ENCODE measurements around the gene VPS16.

DNA sequence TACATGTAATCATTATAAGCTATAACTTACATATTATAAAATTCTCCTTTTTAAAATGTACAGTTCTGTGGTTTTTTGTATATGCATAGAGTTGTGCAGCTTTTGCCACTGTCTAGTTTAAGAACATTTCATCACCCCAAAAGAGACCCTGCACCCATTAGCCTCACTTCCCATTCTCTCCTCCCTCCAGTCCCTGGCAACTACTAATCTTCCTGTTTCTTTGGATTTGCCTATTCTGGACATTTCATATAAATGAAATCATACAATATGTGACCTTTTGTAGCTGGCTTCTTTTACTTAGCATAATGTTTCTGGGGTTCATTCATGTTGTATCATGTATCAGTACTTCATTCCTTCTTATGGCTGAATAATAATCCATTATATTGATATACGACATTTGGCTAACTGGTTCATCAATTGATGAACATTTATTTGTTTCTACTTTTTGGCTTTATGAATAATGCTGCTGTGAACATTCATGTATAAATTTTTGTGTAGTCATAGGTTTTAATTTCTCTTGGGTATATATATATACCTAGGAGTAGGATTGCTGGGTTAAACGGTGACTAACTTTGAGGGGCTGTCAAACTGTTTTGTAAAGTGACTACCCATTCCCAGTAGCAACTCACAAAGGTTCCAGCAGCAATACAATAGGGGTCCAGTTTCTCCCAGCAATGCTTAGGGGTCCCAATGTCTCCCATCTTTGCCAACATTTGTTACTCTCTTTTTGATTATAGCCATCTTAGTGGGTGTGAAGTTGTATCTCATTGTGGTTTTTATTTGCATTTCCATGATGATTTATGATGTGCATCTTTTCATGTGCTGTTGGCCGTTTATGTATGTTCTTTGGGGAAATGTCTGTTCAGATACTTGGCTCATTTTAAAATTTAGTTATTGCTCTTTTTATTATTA, 43.4 kb downstream of the VPS16 start:
- TF ChIP-seq POLR2AphosphoS5 (IDR thresholded peaks at IDR 0.05; ENCODE audit: low read depth, low read length) = no peak
- no peak for TF ChIP-seq EZH2 (IDR thresholded peaks at IDR 0.05)
- TF ChIP-seq, protein P1, sequence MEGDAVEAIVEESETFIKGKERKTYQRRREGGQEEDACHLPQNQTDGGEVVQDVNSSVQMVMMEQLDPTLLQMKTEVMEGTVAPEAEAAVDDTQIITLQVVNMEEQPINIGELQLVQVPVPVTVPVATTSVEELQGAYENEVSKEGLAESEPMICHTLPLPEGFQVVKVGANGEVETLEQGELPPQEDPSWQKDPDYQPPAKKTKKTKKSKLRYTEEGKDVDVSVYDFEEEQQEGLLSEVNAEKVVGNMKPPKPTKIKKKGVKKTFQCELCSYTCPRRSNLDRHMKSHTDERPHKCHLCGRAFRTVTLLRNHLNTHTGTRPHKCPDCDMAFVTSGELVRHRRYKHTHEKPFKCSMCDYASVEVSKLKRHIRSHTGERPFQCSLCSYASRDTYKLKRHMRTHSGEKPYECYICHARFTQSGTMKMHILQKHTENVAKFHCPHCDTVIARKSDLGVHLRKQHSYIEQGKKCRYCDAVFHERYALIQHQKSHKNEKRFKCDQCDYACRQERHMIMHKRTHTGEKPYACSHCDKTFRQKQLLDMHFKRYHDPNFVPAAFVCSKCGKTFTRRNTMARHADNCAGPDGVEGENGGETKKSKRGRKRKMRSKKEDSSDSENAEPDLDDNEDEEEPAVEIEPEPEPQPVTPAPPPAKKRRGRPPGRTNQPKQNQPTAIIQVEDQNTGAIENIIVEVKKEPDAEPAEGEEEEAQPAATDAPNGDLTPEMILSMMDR (IDR thresholded peaks at IDR 0.05 in 2 of 3, conservative IDR thresholded peaks at IDR 0.05 in 1 of 3; ENCODE audit: borderline replicate concordance in 1 of 3, insufficient read depth in 1 of 3, low read depth in 2 of 3, low read length in 2 of 3) = no peak
- no peak for TF ChIP-seq POLR2A (IDR thresholded peaks at IDR 0.05; ENCODE audit: borderline replicate concordance, extremely low read depth, insufficient read depth, insufficient read length)
